ENCODE data around the gene ACTN4.

Gene ACTN4

DNA sequence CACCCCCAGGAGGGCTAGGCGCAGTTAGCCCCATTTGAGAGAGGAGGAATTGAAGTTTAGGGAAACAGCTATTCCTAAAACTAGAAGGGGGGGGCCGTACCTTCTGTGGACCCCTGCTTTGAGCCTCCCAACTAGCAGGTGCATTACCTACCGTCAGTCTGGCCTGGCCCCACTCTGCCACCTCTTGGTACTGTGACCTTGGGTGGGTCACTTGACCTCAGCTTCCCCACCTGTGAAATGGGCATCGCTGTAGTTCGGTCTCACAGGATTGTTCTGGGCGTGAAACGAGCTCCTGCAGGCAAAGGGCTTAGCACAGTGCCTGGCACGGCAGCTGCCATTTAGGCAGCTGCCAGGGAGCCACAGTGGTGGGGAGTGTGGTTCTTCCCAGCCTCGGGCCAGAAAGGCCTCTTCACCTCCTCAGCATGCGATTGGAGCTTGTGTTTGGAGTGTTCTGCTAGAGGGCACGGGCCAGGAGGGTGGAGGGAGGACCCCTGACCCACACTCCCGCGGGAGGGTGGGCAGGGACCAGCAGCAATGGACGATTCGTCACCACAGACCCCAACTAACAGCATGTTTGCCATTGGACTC is 64.8 kb downstream of the ACTN4 start:
- no peak for DNase-seq

DNA sequence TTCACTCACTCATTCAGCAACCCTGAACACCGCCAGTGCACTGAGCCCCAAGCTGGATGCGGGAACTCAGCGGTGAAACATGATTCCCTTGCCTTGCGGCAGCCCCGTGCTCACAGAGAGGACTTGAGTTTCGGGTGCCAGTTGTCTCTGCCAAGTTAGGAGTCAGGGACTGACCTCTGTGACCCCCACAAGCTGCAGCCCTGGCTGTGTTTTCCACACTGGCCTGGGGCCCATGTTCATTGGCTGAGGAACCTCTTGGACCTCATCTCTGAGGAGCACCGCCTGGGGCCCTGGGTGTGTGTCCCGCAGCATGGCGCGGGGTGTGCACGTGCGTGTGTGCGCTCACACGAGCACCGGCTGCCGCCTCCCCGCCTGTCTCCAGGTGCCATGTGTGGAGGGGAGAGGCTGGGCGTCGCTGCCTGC is 65.8 kb downstream of the ACTN4 start:
- no peak for DNase-seq

DNA sequence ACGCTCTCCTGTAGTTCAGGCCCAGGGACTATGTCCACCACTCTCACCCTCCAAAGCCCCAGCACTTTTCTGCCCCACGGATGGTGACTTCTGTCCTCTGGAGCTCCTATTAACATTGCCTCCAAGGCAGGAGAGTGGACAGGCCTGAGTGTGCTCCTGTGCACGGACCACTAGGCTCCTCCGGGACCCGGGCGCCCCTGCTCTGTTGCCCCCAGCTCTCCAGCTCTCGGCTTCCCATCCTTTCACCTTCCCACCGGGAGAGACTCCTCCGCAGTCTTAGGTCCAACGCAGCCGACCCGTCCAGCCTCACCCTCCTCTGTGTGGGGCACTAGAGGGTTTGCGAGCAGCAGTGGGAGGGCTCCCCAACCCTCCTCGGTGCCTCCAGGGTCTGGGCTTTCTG is 66.4 kb downstream of the ACTN4 start:
- DNase-seq = no peak

DNA sequence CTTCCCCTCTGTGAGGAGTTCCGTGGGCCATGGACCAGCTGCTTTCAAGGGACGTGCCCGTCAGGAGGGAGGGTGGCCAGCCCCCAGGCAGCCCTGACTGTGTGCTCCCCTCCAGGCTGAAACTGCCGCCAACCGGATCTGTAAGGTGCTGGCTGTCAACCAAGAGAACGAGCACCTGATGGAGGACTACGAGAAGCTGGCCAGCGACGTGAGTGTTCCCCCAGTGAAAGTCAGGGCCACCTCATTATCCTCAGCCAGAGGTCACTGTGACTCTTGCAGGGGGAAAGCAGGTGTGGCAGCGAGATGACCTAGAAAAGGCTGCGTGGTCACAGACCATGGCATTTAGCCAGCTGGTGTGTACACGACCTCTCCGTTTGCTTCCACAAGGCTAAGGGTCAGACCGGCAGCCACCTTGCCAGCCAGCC is 66.9 kb downstream of the ACTN4 start:
- no peak for DNase-seq

DNA sequence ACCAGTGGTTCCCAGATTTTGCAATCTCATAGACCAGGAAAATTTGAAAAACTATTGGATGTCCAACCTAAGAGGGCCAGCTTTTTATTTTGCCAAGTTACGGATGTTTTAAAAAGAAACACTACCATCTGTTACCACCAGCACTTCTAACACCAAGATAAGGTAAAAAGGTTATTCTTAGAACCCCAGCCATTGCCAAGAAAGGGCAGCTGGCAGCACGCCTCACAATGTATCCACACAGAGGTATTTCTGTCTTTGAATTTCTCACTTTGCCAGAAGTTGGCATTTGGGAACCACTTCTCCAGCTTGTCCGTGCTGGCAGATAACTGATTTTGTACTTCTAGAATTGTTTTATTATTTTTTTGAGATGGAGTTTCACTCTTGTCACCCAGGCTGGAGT is 68.1 kb downstream of the ACTN4 start:
- no peak for DNase-seq

DNA sequence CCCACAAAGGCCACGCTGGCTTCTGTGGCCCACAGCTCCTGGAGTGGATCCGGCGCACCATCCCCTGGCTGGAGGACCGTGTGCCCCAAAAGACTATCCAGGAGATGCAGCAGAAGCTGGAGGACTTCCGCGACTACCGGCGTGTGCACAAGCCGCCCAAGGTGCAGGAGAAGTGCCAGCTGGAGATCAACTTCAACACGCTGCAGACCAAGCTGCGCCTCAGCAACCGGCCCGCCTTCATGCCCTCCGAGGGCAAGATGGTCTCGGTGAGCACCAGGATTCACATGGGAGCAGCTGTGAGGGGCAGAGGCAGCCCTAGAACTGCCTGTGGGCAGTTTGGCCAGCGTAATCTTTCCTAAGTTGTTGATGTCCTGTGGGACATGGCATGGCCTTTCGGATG is 69.6 kb downstream of the ACTN4 start:
- DNase-seq = no peak

DNA sequence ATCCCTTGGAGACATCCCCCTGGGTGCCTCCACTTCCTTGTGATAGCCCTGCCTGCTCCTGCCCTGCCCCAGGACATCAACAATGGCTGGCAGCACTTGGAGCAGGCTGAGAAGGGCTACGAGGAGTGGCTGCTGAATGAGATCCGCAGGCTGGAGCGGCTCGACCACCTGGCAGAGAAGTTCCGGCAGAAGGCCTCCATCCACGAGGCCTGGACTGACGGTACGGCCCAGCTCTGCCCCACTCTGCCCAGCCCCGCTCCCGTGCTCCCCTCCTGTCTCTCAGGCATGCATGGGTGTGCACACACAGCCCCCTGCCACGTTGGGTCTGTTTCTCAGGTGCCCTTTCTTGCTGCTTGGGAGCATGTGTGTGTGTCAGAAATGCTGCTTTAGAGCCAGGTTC is 70.4 kb downstream of the ACTN4 start:
- DNase-seq = no peak

DNA sequence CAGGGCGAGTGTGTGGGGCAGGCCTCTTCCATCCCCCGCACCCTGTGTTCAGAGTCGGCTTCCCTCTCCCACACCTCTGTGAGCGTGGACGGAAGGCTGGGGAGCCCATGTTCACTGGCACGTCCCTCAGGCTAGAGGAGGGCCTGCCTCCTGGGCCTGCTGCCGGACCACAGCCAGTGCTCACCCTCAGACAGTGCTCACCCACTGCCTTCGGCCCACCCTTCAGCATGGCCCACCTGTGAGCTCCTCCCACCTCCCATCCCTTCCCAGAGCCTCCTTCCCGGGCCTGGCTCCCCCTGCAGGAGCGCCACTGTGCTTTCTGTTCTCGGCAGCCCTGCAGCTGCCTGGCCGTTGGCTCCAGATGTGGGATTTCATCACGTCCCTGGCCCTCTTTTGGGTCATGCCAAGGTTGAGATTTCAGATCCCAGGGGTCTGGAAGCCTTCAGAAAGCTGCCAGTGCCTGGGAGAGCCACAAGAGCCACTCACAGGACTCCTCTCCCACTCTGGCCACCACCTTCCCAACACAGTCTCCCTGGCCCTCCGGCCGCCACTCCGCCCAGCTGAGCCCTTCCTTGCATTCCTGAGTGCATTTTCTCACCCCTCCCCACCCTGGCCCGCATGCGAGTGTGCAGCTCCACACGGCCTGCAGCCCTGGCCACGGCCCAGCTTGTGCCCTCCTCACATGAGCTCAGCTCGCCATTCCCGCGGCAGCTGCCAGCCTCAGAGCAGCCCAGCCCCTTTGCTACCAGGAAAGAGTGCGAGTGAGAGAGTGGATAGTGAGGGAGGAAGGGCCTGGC is 71.5 kb downstream of the ACTN4 start:
- peak; percentile 91 for DNase-seq

DNA sequence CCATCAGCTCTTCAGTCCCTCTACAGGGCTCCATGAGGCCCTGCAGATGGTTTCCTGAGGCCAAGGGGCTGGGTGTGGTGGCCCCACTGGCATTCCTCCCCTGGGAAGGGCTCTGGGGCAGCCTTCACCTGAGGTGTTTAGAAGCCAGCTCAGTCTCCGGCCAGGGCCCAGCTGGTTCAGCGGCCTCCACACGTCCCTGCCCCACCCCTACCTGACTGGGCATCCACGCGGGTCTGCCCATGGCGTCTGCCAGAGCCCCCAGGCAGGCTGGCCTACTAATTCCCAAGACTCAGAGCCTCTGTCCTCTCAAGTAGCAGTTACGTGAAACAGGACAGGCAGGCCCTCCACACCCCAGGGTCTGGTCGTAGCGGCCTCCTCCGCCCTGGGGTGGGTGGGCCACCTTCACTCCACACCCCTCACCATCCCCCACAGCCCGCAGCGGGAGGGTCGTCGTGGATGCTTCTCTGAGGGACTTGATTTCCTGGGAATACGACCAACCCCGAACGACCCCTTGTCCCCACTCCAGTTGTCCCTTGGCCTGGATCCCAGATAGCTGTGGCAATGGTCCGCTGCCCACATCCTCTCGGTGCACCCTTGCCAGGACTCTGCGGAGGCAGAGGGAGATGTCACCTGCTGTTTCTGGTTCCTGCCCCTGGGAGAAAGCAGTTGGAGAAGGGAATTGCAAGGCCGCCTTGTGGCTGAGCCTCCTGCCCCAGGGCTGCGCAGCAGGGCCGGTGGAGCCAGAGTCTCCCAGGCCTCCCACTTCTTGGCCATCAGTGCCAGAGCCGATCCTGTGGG is 72.5 kb downstream of the ACTN4 start:
- no peak for DNase-seq

DNA sequence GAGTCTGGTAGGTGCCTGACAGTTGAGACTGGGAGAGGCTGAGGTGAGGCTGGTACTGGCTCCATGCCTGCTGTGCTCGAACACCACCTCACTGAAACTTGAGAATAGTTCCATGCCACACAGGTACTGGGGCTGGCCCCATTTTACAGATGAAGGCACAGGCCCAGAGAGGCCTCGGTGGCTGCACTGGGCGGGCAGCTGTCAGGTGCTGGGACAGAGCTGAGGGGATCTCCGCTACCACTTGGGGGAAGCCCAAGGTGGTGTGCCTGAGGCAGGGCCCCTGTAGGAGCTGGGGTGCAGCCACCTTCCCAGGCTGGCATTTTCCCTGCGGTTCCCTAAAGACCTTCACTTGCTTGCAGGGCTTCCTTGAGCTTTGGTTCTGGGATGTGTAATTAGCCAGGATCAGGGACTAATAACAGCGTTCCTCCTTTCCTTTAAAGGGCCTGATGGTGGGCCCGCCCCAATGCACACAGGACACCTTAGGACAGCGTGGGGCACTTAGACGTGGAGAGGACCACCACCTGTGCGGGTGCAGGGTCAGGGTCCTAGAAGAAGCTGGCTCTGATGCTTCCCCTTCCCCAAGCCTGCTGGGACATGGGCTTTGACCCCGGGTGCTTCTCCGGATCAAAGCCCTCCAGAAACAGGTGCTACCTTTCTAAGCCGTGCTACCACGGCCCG is 73.2 kb downstream of the ACTN4 start:
- DNase-seq = no peak

DNA sequence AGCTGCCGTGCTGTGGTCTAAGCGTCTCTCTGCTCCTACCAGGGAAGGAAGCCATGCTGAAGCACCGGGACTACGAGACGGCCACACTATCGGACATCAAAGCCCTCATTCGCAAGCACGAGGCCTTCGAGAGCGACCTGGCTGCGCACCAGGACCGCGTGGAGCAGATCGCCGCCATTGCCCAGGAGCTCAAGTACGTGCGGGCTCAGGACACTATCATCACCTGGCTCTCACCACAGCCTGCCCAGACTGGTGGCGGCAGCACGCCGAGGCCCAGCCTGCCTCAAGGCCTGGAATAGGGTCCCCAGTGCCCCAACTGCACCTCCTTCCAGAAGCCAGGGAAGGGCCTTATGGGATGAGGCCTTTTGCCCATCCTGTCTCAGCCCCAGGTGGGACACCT is 74.0 kb downstream of the ACTN4 start:
- DNase-seq = no peak

DNA sequence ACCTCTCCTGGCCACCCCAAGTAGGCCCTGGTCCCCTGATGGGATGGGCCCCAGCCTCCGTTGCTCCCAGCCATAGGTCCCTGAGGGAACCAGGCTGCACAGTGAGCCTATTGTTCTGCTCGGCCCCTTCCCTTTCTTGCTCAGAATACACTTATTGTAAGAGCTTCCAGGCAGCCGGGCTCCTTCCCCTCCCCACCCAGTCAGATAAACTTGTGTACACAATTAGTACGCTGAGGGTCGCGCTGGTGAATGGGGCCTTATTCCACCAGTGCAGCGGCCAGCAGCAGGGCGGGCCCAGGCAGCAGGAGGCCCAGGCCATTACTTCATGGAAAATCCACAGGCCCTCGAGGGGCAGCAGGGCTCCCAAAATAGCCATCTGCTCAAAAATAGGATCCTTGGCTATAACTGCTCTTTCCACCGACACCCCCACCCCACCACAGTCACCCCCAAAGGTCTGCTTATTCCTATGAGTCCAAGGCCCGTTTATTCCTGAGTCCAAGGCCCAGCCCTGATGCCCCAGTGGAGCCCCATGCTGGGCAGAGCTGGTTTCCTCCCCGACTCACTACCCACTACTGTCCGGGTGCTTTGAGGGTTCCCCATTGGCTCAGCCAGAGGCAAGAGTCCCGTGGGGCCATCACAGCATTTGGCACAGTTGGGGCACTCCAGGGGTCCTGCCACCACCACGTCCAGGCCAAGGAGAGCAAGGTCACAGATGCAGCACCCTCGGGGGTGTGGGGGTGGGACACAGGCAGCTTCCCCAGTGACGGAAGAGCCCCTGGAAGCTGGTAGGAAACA is 74.7 kb downstream of the ACTN4 start:
- no peak for DNase-seq

DNA sequence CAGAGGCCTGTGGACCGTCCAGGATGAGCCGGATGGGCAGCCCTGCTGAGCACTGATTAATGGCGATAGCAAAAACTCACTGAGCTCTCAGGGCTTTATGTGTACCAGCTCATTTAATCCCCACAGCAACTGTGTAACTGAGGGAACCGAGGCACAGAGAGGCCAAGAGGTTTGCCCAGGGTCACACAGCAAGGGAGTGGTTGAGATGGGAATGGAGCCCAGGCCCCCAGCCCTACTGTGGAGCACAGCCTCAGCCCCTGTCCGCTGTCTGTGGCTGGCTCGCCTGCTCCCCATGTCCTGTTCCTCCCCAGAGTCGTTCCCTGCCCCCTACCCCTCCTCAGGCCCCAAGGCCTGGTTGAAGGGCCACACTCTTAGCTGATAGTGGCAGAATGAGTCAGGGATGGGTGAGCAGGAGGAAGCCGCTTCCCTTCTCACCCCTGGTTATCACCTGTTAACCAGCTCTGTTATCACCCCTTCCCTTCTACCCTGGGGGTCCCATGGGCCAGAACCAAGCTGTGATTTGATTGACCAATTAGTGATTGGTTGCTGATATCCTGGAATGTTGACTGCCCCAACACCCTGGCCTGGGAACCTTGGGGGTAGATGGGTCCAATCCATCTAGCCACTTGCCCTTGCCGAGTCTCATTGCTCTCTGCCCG is 75.6 kb downstream of the ACTN4 start:
- DNase-seq = no peak

DNA sequence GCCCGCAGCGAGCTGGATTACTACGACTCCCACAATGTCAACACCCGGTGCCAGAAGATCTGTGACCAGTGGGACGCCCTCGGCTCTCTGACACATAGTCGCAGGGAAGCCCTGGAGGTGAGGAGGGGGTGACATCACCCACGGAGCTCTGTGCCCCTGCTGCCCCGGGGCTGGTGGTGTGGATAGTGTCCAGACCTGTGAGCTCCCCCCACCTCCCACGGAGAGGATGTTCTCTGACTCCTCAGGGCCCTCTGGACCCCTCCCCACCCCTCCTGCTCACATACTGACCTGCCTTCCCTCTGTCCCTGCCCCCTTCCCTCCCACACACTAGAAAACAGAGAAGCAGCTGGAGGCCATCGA is 76.1 kb downstream of the ACTN4 start:
- DNase-seq = no peak

DNA sequence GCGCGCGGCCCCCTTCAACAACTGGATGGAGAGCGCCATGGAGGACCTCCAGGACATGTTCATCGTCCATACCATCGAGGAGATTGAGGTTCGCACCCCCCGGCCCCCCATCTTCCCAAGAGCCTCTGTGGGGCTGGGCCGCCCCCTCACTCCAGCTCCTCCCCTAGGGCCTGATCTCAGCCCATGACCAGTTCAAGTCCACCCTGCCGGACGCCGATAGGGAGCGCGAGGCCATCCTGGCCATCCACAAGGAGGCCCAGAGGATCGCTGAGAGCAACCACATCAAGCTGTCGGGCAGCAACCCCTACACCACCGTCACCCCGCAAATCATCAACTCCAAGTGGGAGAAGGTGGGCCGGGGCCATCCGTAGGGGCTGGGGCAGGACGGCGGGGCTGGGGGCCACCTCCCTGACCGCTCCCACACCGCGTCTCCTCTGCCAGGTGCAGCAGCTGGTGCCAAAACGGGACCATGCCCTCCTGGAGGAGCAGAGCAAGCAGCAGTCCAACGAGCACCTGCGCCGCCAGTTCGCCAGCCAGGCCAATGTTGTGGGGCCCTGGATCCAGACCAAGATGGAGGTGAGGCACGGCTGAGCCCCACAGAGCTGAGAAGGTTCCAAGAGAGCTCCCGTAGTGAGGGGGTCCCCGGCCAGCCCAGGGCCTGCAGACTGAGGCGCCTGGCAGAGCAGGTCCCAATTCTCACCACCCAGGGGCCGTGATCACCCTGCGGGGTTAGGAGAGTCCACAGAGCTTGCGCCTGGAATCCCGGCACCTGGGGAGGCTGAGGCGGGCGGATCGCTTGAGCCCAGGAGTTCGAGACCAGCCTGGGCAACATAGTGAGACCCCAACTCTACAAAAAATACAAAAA is 76.8 kb downstream of the ACTN4 start:
- DNase-seq = no peak

DNA sequence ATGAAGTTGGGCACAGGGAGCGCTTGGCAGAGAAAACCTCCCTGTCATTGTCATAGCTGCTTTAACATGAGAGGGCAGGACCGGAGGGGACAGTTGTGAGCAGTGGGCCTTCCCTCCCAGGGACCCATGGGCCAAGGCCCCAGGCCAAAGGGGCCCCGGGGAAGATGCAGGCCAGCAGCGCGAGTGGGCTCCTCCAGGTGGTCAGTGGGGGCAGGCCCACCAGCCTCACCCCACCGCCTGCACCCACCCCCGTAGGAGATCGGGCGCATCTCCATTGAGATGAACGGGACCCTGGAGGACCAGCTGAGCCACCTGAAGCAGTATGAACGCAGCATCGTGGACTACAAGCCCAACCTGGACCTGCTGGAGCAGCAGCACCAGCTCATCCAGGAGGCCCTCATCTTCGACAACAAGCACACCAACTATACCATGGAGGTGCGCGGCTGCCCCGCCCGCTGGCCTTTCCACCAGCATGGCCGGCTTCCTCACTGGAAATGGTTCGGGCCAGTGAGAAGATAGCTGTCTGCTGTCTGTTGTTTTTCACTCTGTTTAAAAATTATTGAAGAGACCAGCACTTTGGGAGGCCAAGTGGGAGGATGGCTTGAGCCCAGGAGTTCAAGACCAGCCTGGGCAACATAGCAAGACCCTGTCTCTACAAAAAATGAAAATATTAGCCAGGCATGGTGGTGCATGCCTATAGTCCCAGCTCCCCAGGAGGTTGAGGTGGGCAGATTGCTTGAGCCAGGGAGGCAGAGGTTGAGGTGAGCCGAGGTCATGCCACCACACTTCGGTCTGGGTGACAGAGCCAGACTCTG is 78.2 kb downstream of the ACTN4 start:
- DNase-seq = no peak

DNA sequence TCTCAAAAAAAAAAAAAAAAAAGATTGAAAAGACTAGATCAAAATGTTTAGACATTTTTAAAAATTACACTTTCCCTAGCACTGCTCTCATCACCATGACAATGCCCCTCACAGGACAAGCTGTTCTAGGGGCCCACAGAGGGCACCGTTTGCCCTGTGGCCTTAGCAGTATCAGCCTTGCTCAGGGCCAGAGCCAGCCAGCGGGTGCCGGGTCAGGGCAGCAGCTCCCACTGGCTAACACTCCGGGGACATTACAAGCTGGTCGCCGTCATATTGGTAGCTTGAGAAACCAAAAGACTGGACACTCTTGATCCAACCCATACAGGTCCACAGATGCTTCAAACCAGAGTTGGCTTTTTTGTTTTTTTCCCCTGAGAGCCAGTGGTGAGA is 78.8 kb downstream of the ACTN4 start:
- no peak for DNase-seq

DNA sequence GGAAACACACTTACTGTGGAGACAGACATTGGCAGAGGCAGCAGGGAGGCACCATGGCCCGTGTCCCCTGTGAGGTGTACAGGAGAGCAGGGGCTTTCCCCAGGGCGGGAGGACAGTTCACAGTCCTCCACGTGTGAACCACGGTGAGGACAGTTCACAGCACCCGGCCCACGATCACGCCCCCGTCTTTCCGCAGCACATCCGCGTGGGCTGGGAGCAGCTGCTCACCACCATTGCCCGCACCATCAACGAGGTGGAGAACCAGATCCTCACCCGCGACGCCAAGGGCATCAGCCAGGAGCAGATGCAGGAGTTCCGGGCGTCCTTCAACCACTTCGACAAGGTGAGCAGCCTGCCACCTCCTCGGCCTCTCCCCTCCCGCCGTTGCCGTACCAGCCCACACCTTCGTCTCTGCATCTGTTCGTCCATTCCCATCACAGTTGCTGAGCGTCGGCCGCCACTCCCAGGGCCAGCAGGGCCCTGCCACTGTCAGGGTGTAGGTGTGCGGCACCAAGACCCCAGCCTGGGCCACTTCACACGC is 79.4 kb downstream of the ACTN4 start:
- no peak for DNase-seq

DNA sequence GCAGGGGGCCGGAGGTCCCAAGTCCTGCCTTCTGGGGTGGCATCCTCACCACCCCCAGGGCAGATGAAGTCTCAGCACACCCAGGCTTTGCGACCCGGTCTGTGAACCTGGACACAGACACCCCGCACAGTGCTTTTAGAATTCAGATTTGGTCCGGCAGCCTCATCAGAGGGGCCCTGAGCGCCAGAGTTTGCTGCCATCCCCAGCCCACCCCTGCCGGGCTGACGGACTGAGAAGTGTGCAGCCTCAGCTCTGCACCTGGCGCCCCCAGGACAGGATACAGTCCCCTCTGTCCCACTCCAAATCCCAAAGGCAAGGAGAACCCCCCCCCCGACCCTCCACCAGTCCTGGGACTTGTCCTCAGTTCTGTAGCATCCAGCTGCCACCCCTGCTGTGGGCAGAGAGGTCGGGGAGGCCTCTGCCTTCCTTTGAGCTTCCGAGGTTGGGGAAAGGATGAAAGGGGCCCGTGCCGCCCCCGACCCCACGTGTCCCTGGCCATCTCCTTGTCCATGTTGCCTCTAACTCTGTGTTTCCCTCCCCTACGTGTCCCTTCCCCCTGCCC is 79.9 kb downstream of the ACTN4 start:
- no peak for DNase-seq

Measured in 8988T (cell line).